GM19455 (cell line): ENCODE measurements around the gene ITM2C.

ENCODE experiments used
- ATAC-seq: cut with Tn5 transposase; IDR thresholded peaks from one replicate; pipeline ENCODE4 v1.9.1; 2021; ENCODE audit not compliant: unreplicated experiment

The ITM2C gene

GRCh38 chr2:230924470-230925341 lies 60.0 kb downstream of the ITM2C start, which contains the start of gene GPR55:
Gene GPR55, minus strand, starts transcription at chr2:230925242. Its CDS starts 14,280 bp downstream, at chr2:230910962.
- peak; percentile 37 for ATAC-seq

- ATAC-seq, result peak; percentile 13
These were observed 60.7 kb downstream of the ITM2C start for GRCh38 chr2:230925443-230925878.

GRCh38 chr2:230925879-230926765 lies 61.4 kb downstream of the ITM2C start:
- ATAC-seq, result peak; percentile 19

GRCh38 chr2:230927711-230928341 lies 63.1 kb downstream of the ITM2C start:
- ATAC-seq, result no peak
